D341Med (cell line): Measurements from ENCODE around the gene HCFC1R1.
A peak's percentile ranks its signal among the peaks of the same experiment; 100 is the strongest.

Experiments
- DNase-seq: peaks from one replicate; pipeline ENCODE4 v3.0.0; 2012; ENCODE audit warnings: low spot score

The HCFC1R1 gene

DNA sequence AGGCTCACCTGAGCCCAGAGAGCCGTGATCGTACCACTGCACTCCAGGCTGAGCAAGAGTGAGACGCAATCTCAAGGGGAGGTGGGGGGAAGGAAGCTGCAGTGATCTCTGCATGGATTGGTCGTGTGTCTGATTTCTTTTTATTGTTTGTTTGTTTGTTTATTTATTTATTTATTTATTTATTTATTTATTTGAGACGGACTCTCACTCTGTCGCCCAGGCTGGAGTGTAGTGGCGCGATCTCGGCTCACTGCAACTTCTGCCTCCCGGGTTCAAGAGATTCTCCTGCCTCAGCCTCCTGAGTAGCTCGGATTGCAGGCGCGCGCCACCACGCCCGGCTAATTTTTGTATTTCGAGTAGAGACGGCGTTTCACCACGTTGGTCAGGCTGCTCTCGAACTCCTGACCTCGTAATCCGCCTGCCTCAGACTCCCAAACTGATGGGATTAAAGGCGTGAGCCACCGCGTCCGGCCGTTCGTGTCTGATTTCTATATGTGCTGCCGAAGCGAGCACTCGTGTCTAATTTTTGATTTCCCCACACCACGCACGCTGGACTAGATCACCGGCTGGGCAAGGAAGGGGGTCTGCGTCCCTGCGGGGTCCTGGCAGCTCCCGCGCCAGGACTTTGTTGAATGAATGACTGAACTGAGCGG, 4.0 kb downstream of the HCFC1R1 start:
- DNase-seq = no peak

- DNase-seq = no peak
Measured at GRCh38 chr16:3017794-3018506, 5.8 kb downstream of the HCFC1R1 start, which contains the start of gene CLDN6. CLDN6 (minus strand) TSS chr16:3018183; CDS start chr16:3016021, 2,162 bp downstream.

DNA sequence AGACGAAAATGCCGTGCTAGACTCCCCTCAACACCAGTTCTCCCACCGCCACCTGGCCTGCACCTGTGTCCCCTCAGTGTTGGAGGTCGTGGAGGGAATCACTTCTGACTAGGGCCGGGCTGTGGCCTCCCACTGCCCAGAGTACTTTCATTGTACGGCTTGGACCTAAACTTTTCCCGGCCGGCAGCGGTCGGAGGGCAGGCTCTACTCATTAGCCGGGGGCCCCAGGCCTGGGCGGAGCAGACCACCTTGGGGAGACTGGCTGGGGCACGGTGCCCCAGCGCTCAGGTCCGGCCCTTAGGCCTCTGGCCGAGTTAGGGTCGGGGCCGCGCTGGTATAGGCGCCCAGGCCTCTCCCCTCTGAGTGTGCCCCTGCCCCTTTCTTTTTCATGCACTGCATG, 6.4 kb downstream of the HCFC1R1 start:
- DNase-seq = no peak

GRCh38 chr16:3015865-3016521, 7.7 kb downstream of the HCFC1R1 start:
- no peak for DNase-seq

DNA sequence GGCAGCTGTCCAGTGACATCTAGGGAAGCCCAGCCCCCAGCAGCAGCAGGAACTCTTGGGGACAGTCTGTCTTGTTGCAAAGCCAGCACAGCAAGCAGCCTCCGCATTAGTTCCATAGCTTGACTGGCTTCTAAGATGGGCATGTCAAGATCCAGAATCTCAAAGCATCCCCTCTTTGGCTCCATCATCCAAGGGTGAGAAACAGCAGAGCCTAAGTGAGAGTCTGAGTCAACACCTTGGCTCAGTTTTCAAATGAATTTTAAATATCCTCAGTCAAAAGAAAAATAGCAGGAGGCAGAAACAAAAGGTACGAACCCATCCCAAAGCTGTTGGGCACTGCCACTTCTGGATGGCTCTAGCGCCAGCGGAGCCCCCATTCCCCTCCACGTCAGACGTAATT, 8.8 kb downstream of the HCFC1R1 start:
- DNase-seq = no peak

DNA sequence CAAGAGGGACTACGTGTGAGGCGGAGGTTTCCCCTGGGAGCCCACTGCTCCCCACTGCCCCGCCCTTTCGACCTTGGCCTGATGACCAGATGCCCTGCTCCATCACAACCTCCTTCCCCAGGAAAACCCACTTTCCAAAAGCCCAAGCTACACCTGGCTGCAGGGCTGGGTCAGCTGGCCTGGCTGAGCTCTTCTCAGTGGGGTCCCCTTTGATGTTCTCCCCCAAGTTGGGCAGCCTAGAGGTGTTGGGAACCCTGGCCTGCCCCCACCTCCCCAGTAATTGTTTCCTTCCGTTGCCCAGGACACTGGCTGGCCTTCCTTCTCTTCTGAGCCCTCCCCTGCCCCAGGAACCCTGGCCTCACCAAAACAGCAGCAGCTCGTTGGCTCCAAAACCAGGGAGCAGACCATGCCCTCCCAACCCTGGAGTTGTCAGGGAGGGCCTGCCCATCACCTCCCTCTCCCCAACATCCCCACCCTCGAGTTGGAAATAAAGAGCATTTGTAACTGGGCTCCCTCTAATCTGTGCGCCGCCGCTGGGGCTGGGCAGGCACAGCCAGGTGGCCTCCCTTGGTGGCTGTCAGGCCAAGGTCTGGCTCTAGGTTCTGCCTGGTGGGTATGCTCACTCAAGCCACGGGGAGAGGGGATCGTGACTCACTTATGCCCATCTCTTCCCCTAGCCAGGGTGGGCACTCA, 9.6 kb downstream of the HCFC1R1 start:
- no peak for DNase-seq

DNA sequence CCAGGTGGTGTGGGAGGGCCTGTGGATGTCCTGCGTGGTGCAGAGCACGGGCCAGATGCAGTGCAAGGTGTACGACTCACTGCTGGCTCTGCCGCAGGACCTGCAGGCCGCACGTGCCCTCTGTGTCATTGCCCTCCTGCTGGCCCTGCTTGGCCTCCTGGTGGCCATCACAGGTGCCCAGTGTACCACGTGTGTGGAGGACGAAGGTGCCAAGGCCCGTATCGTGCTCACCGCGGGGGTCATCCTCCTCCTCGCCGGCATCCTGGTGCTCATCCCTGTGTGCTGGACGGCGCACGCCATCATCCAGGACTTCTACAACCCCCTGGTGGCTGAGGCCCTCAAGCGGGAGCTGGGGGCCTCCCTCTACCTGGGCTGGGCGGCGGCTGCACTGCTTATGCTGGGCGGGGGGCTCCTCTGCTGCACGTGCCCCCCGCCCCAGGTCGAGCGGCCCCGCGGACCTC, 10.2 kb downstream of the HCFC1R1 start:
- DNase-seq = no peak

DNA sequence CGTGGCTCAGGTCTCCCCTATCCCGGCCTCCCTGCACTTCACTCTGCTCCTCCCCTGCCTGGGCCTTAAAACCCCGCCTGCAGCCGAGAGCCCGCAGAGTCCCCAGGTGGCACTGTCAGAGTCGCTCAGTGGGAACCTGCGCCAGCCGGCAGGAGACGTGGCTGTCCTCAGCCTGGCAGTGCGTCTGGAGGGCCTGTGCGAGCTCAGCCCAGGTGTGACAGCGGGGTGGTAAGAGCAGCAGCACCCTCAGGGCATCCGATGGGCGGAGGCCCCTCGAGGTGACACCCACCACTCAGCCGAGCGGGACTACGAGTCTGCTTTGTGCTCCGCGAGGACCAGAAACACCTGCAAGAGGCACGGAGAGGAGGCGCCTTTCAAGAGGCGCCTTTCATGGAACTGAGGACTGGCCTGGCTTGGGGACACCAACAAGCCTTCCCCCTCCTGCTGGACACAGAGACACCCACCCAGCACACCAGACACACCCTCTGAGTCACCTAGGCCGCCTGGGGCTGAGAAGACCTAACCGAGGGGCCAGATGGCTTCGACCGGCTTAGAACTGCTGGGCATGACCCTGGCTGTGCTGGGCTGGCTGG, 10.8 kb downstream of the HCFC1R1 start, which contains the start of gene CLDN9:
Gene CLDN9 (plus strand): TSS at position 96 of the 593 bp plus-strand sequence. CDS start 440 bp downstream, at position 536.
- DNase-seq = no peak

DNA sequence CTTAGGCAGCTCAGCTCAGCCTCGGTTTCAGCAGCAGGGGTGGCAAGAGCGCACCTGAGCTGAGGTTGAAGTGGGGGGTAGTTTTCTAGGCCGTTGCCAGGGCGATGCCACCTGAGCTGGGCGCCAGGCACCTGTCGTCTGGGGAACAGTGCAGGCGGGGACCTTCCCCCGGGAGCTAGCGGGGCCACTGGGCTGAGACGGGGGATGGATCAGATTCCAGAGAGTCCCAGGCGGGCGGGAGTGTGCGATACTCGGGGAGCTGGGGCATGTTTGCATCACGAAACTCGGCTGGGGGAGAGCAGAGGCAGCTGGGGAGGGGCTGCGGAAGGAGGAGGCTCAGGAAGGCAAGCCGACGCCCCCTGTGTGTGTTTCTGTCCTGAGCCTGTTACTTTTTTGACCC, 11.5 kb downstream of the HCFC1R1 start:
- no peak for DNase-seq

DNA sequence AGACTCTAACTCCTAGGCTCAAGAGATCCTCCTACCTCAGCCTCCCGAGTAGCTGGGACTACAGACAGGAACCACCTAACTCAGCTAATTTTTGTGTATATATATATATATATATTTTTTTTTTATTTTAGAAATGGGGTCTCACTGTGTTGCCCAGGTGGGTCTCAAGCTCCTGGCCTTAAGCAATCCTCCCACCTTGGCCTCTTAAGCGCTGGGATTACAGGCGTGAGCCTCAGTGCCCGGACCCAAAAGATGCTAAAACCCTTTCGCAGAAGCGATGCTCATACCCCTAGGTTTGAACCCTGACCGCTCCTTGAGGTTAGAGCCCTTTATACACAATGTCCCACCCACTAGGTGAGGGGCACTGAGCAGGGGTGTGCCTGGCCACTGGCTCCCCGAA, 13.2 kb downstream of the HCFC1R1 start:
- no peak for DNase-seq

DNA sequence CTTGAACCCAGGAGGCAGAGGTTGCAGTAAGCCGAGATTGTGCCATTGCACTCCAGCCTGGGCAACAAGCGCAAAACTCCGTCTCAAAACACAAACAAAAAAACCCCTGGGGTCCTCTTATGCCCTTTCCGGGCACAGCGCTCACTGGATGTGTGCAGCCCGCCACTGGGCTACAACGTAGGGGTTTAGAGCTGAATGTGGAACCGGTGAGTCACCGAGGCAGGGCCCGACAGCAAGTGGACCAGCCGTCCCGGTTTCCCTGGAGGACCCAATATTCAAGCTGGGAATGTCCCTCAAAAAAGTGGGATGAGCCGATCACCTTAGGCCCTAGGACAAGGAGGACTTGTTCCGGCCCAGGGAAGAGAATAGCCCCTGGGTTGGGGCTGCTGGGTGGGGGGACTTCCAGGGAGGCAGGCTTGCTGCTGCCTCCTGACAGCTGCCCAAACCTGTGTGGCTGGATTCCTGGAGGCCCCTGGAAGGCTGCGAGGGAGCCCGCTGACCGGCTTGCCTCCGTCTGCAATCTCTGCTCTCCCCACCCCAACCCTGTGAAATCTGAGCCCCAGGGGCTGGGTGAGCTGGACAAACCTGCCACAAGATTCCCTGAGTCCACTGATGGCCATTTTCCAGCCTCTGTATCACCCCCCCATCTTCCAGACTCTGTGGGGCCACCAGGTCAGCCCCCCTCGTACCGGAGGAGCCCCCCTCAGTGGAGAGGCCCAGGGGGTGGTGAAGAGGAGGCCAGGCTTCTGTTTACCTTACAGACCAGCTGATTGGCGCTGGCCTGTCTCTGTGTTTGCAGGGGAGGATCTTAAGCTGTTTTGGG, 14.0 kb downstream of the HCFC1R1 start:
- no peak for DNase-seq

DNA sequence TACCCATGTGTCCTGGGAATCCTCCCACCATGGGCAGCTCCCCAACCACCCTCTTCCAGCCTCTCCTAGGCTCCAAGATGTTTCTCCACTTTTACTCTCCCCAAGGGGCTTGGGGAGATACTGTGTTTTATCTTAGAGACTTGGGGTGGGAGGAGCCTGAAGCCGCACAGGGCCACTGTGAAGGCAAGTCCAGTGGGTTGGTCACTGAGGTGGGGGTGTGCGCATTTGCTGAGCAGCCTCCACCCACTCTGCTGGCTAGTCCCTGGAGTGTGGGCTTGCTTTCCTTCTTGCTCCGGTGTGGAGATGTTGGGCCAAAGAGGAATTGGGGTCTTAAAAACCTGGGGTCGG, 15.1 kb downstream of the HCFC1R1 start:
- no peak for DNase-seq

DNA sequence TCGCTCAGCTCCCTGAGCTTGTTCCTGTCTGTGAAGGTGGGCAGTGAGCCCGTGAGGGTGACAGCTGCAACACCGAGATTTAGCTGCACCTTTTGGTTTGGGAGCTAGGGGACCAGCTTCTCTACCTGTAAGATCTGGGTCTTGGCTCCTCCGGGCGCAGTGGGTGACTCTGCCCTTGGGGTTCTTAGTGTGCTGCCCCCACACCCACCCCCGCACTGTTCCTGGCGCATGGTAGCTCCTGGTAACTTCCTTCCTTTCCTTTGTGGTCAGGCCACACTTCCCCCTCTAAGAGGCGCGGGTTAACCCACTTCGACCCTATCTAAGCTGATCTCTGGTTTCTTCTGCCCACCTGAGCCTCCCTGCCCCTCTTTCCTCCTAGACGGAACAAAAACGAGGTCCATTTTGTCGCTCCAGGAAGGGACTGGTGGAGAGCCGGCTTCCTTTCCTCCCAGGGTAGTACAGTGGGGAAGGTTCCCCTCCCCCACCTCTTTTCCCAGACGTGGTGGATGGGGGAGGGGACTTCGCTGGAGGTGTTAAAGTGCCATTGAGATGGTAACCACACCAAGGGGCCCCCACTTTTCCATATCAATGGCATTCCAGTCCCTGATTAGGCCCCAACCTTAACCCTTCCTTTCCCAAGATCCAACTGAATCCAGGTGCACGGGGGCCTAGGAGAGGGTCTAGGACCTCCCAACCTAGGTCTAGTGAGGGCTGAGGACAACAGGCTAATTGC, 15.6 kb downstream of the HCFC1R1 start:
- DNase-seq = no peak

GRCh38 chr16:3007059-3007956, 16.4 kb downstream of the HCFC1R1 start:
- DNase-seq = no peak

- no peak for DNase-seq
Measured at GRCh38 chr16:3004781-3005284, 18.9 kb downstream of the HCFC1R1 start.

GRCh38 chr16:3004319-3004718, 19.4 kb downstream of the HCFC1R1 start:
- peak; percentile 78 for DNase-seq

DNA sequence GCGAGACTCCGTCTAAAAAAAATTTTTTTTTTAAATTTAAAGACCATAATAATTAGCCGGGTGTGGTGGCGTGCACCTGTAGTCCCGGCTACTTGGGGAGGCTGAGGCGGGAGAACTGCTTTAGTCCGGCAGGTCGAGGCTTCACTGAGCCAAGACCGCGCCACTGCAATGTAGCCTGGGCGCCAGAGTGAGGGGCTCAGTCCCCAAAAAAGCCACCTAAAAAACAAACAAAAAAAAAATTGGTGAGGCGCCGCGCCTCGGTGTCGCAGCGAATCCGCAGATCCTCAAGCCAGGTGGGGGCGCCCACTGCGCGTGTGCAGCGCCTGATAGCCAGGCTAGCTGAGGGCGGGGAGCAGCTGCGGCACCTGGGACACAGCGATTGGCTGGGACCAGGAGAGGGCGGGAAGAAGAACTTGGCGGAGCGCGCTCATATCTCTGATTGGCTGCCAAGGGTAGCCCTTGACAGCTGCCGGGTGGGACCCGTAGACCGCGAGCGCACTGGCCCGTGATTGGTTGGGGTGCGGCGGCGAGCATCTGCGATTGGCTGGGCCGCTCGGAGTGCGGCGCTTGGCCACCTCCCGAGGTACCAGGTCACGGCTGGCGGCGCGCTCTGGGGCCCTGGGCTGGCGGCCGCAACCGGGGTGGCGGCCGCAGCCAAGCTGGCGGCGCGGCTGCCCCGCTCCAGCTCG, 20.0 kb downstream of the HCFC1R1 start:
- peak; percentile 98 for DNase-seq

- no peak for DNase-seq
Measured at GRCh38 chr16:3001316-3001715, 22.4 kb downstream of the HCFC1R1 start.

DNA sequence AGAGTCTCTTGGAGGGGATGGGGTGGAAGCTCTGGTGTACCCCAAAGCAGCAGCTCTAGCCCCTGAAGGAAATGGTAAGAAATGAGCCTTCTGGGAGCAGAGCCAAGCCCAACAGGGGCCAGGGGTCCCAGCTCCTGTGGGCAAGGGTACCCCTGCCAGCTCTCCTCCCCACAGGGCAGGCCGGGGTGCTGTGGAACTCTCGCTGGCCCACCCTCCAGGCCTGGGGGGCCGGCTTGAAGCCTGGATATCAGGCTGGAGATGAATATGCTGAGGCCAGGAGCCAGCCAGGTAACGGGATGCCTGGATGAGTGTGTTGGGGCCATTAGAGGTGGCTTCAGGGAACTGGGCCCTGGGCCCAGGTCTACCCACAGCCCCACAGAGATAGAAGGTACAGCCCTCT, 23.2 kb downstream of the HCFC1R1 start:
- no peak for DNase-seq
